Gastrocnemius medialis (tissue), 4 donors: Measurements from ENCODE around the gene CTBP1. TPM values are rescaled to one million over a fixed set of nuclear protein-coding genes. Genes with fewer than 3 reads are reported as not detected.
A peak's percentile ranks its signal among the peaks of the same experiment; 100 is the strongest.

Source experiments
- ATAC-seq, 2 donors: fragments of 150-250 bp; one replicate each; pipeline ENCODE4 v1.9.1; 2016
- DNase-seq, 2 donors: peaks; one replicate each; pipeline ENCODE4 v3.0.0-alpha.2; 2019
- H3K27ac ChIP-seq, 4 donors: fragments of 200-600 bp; sonication (generic); 1 replicate in 1 of 4; 2 replicates in 3 of 4; pipeline ENCODE4 v1.5.1; 2016 to 2018; ENCODE audit warnings: mild to moderate bottlenecking in 2 of 4, moderate library complexity in 1 of 4
- H3K27me3 ChIP-seq, 3 donors: fragments of 200-600 bp; sonication (generic) in 2 of 3; 1 replicate in 1 of 3; 2 replicates in 2 of 3; pipeline versions ENCODE4 v1.5.1 to v1.6.0; 2016 to 2019; ENCODE audit warnings: mild to moderate bottlenecking in 1 of 3, moderate library complexity in 1 of 3
- H3K36me3 ChIP-seq, 2 donors: fragments of 200-600 bp; sonication (generic) in 1 of 2; one replicate each; pipeline ENCODE4 v1.5.1; 2017 to 2018
- H3K4me1 ChIP-seq, 2 donors: fragments of 200-600 bp; sonication (generic) in 1 of 2; one replicate each; pipeline ENCODE4 v1.5.1; 2016 to 2017; ENCODE audit warnings: mild to moderate bottlenecking in 2 of 2
- H3K4me3 ChIP-seq, 4 donors: fragments of 200-600 bp; sonication (generic) in 3 of 4; 1 replicate in 1 of 4; 2 replicates in 3 of 4; pipeline ENCODE4 v1.5.1; 2016 to 2019; ENCODE audit warnings: mild to moderate bottlenecking in 2 of 4
- H3K9me3 ChIP-seq, 3 donors: fragments of 200-600 bp; sonication (generic) in 2 of 3; 1 replicate in 1 of 3; 2 replicates in 2 of 3; pipeline ENCODE4 v1.5.1; 2016 to 2019
- CTCF ChIP-seq, 5 experiments: fragments of 450-650 bp in 3 of 5; fragments of 200-600 bp in 2 of 5; sonication (generic) in 2 of 5; IDR thresholded peaks in 4 of 5; conservative IDR thresholded peaks in 1 of 5; 1 replicate in 4 of 5; 2 replicates in 1 of 5; pipeline ENCODE4 v1.5.1; 2016 to 2019; ENCODE audit warnings: antibody characterized with exemption in 5 of 5, mild to moderate bottlenecking in 3 of 5, moderate library complexity in 3 of 5
- POLR2A ChIP-seq, 2 donors: fragments of 450-650 bp; IDR thresholded peaks; one replicate each; pipeline ENCODE4 v1.6.1; 2017; ENCODE audit warnings: antibody characterized with exemption in 2 of 2, mild to moderate bottlenecking in 2 of 2, moderate library complexity in 2 of 2
- in situ Hi-C, 4 donors: fragments of 200-750 bp; cut with MboI; loops; one replicate each; pipeline versions ENCODE4 v1.15.0 to v1.8.0; 2017; ENCODE audit warnings: low sequenced_read_pairs in 4 of 4
- intact Hi-C: fragments of 100-400 bp; cut with DNase I; formaldehyde crosslinking; loops from one replicate; pipeline ENCODE4 v1.15.1; 2023; ENCODE audit warnings: low total_unique reads
- total RNA-seq, 4 donors: library from RNA; depleted of rRNA; stranded (reverse); fragments of >200 nt; gene quantifications; one replicate each; pipeline versions ENCODE4 v1.1.0 to v1.2.3, GENCODE V29; 2016

Gene CTBP1
- total RNA-seq, 4 donors from 2014 or later = 126 to 224 (median 169) TPM

GRCh38 chr4:1235381-1236102 is 13.4 kb downstream of the CTBP1 start:
- intact Hi-C loops (no loop called here), in situ Hi-C loops (no loop called here)
- TF ChIP-seq POLR2A (IDR thresholded peaks at IDR 0.05) (no peak), CTCF (IDR thresholded peaks at IDR 0.05 in 4 of 5, conservative IDR thresholded peaks at IDR 0.05 in 1 of 5) (no peak)
- Histone ChIP-seq H3K27ac (no peak overlapping the region), H3K9me3 (no peaks in the 10 kb centered on the region), H3K4me3 (no peak overlapping the region), H3K36me3 (peaks cover 0 to 46% of the 10 kb centered on the region in 2 donors), H3K27me3 (no peaks in the 10 kb centered on the region), H3K4me1 (peaks cover 0 to 29% of the 10 kb centered on the region in 2 donors)
- DNase-seq (peak in 1 of 2 donors; percentile 9), ATAC-seq (no peak)

GRCh38 chr4:1234811-1235292 is 14.1 kb downstream of the CTBP1 start:
- peaks cover 0 to 29% of the 10 kb centered on the region in 2 donors for H3K4me1 ChIP-seq
- TF ChIP-seq CTCF (IDR thresholded peaks at IDR 0.05 in 4 of 5, conservative IDR thresholded peaks at IDR 0.05 in 1 of 5) (no peak), POLR2A (IDR thresholded peaks at IDR 0.05) (no peak)
- ATAC-seq (no peak), DNase-seq (peak in 1 of 2 donors; percentile 9)
- H3K9me3 ChIP-seq = no peaks in the 10 kb centered on the region
- H3K27ac ChIP-seq = no peak overlapping the region
- no peaks in the 10 kb centered on the region for H3K27me3 ChIP-seq
- in situ Hi-C loops = no loop called here
- intact Hi-C loops = no loop called here
- H3K4me3 ChIP-seq = no peak overlapping the region
- peaks cover 0 to 53% of the 10 kb centered on the region in 2 donors for H3K36me3 ChIP-seq

GRCh38 chr4:1234309-1234695 is 14.6 kb downstream of the CTBP1 start:
- intact Hi-C loops = no loop called here
- Histone ChIP-seq H3K9me3 (no peaks in the 10 kb centered on the region), H3K4me3 (no peak overlapping the region), H3K27ac (no peak overlapping the region), H3K27me3 (no peaks in the 10 kb centered on the region), H3K36me3 (peaks cover 0 to 56% of the 10 kb centered on the region in 2 donors), H3K4me1 (peaks cover 0 to 27% of the 10 kb centered on the region in 2 donors)
- in situ Hi-C loops = no loop called here
- TF ChIP-seq POLR2A (IDR thresholded peaks at IDR 0.05) = no peak
- TF ChIP-seq CTCF (IDR thresholded peaks at IDR 0.05 in 4 of 5, conservative IDR thresholded peaks at IDR 0.05 in 1 of 5) = no peak
- DNase-seq = no peak
- ATAC-seq = no peak

GRCh38 chr4:1233641-1234308 is 15.2 kb downstream of the CTBP1 start:
- peak in 3 of 5 experiments; percentile 15 to 42 (median 22) for TF ChIP-seq CTCF (IDR thresholded peaks at IDR 0.05 in 4 of 5, conservative IDR thresholded peaks at IDR 0.05 in 1 of 5)
- no peak for TF ChIP-seq POLR2A (IDR thresholded peaks at IDR 0.05)
- intact Hi-C loops (no loop called here), in situ Hi-C loops (no loop called here)
- Histone ChIP-seq H3K27me3 (no peaks in the 10 kb centered on the region), H3K27ac (no peak overlapping the region), H3K4me3 (no peak overlapping the region), H3K36me3 (peaks cover 0 to 56% of the 10 kb centered on the region in 2 donors), H3K4me1 (peaks cover 0 to 21% of the 10 kb centered on the region in 2 donors), H3K9me3 (no peaks in the 10 kb centered on the region)
- no peak for DNase-seq
- ATAC-seq = no peak
